ENCODE data around the gene SATL1. TPM values are rescaled to one million over a fixed set of nuclear protein-coding genes. Genes with fewer than 3 reads are reported as not detected.

The SATL1 gene
- total RNA-seq, 1 experiment from 2014 or later = not detected

- Histone ChIP-seq H4K20me1 (ENCODE audit: insufficient read depth) (no peaks in the 10 kb centered on the region), H3K36me3 (ENCODE audit: control insufficient read depth in 1 of 2, insufficient read depth in 2 of 2, low read length in 2 of 2) (no peaks in the 10 kb centered on the region), H3K4me2 (ENCODE audit: low read length) (no peak overlapping the region), H3K27me3 (ENCODE audit: insufficient read depth, low read length) (no peaks in the 10 kb centered on the region), H3K9me2 (ENCODE audit: insufficient read depth) (no peaks in the 10 kb centered on the region), H3K4me1 (ENCODE audit: control insufficient read depth in 1 of 2, insufficient read depth in 2 of 2, low read length in 2 of 2) (no peaks in the 10 kb centered on the region), H3K9ac (ENCODE audit: low read length) (no peak overlapping the region), H3K79me2 (ENCODE audit: insufficient read depth, low read length) (no peaks in the 10 kb centered on the region), H3K4me3 (replicated peaks in 1 of 2; ENCODE audit: low read depth in 1 of 2, low read length in 2 of 2) (no peak overlapping the region), H3K27ac (ENCODE audit: low read depth, low read length) (no peak overlapping the region), H2AFZ (ENCODE audit: low read depth, low read length, poor library complexity, severe bottlenecking) (no peak overlapping the region), H3K9me3 (ENCODE audit: control insufficient read depth in 1 of 2, insufficient read depth in 1 of 2, low read depth in 1 of 2, low read length in 2 of 2) (no peaks in the 10 kb centered on the region)
- DNase-seq (ENCODE audit: low read depth, low spot score) = no peak
- BruUV-seq (replicated peaks) = no TSS peak
- ChIA-PET RAD21 (ENCODE audit: low non-redundant PET in 1 of 2, low total read pairs in 2 of 2, uncharacterized antibody in 2 of 2, unreplicated experiment in 2 of 2) (no interaction called here), POLR2A (no interaction called here), CTCF (no interaction called here)
- TF ChIP-seq CEBPB (IDR thresholded peaks at IDR 0.05; ENCODE audit: low read depth) (no peak), REST (IDR thresholded peaks at IDR 0.05; ENCODE audit: low read depth) (no peak), RAD21 (IDR thresholded peaks at IDR 0.05; ENCODE audit: low read depth) (no peak), POLR2AphosphoS5 (IDR thresholded peaks at IDR 0.05; ENCODE audit: low read depth, low read length) (no peak), ATF3 (IDR thresholded peaks at IDR 0.05) (no peak), ELF1 (IDR thresholded peaks at IDR 0.05; ENCODE audit: borderline replicate concordance, low read depth) (no peak), JUND (IDR thresholded peaks at IDR 0.05) (no peak)
- TF ChIP-seq, protein P1, sequence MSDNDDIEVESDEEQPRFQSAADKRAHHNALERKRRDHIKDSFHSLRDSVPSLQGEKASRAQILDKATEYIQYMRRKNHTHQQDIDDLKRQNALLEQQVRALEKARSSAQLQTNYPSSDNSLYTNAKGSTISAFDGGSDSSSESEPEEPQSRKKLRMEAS (IDR thresholded peaks at IDR 0.05) = no peak
- intact Hi-C loops (cut with micrococcal nuclease) = no loop called here
- no peak for ATAC-seq
Observed at GRCh38 chrX:85139422-85139821, 104.2 kb downstream of the SATL1 start.

Measured in HCT116 (cell line).